ENCODE measurements around the gene GPC6. TPM values are rescaled to one million over a fixed set of nuclear protein-coding genes. Genes with fewer than 3 reads are reported as not detected.

The GPC6 gene
- polyA plus RNA-seq, 2 of the 4 experiments (the other 2 are of a cell fraction) = 8.0 to 14.4 TPM

- WGBS (ENCODE audit: missing lambda C conversion rate) = 59% methylated on average over 4 of the region's 4 CpGs
- ChIA-PET POLR2A (no interaction called here), CTCF (no interaction called here)
- DNase-seq (ENCODE audit: low read depth in 1 of 2, low spot score in 1 of 2) = no peak
- no peak overlapping the region for H3K4me2 ChIP-seq
- FAIRE-seq = no peak
- no peak overlapping the region for H3K27ac ChIP-seq
- H3K4me1 ChIP-seq = no peaks in the 10 kb centered on the region
- no peak for TF ChIP-seq MAZ (IDR thresholded peaks at IDR 0.05; ENCODE audit: borderline replicate concordance, low read depth, low read length)
- no peak for TF ChIP-seq ESRRA (IDR thresholded peaks at IDR 0.05; ENCODE audit: borderline replicate concordance, low read length)
- TF ChIP-seq REST (IDR thresholded peaks at IDR 0.05) = no peak
- no peak for TF ChIP-seq CHD2 (IDR thresholded peaks at IDR 0.05; ENCODE audit: low read length, partially characterized antibody)
- no peak for TF ChIP-seq EHMT2 (IDR thresholded peaks at IDR 0.05; ENCODE audit: low read depth)
- no peak for TF ChIP-seq RNF2 (IDR thresholded peaks at IDR 0.05; ENCODE audit: borderline replicate concordance, low read depth)
- no peak for TF ChIP-seq KDM1A (IDR thresholded peaks at IDR 0.05; ENCODE audit: low read depth)
- no peak overlapping the region for H3K4me3 ChIP-seq
- H3K9me3 ChIP-seq = no peaks in the 10 kb centered on the region
- ATAC-seq = no peak
Measured at GRCh38 chr13:93786846-93787489, 560.4 kb downstream of the GPC6 start.

- TF ChIP-seq HOXB13 (CRISPR knock-in tag; IDR thresholded peaks at IDR 0.05; ENCODE audit: low read depth) (no peak), HOXB5 (CRISPR knock-in tag; IDR thresholded peaks at IDR 0.05) (no peak), ESRRA (IDR thresholded peaks at IDR 0.05; ENCODE audit: borderline replicate concordance, low read length) (no peak), POLR2A (IDR thresholded peaks at IDR 0.05; ENCODE audit: low read length) (no peak), CHD4 (IDR thresholded peaks at IDR 0.05; ENCODE audit: borderline replicate concordance) (no peak), KDM1A (IDR thresholded peaks at IDR 0.05; ENCODE audit: low read depth) (no peak), RNF2 (IDR thresholded peaks at IDR 0.05; ENCODE audit: borderline replicate concordance, low read depth) (no peak), PBX3 (IDR thresholded peaks at IDR 0.05) (no peak), KDM5A (IDR thresholded peaks at IDR 0.05) (no peak), MAX (IDR thresholded peaks at IDR 0.05) (no peak), CBX8 (IDR thresholded peaks at IDR 0.05) (no peak), BCL3 (IDR thresholded peaks at IDR 0.05) (no peak), FOSL2 (IDR thresholded peaks at IDR 0.05) (no peak), FOSL2 (CRISPR knock-in tag; IDR thresholded peaks at IDR 0.05) (no peak), TP53 (CRISPR knock-in tag; IDR thresholded peaks at IDR 0.05) (no peak), SREBF2 (IDR thresholded peaks at IDR 0.05) (no peak)
- CTCF ChIA-PET = no interaction called here
- WGBS (ENCODE audit: missing lambda C conversion rate) = 13% methylated on average over 2 of the region's 2 CpGs
- Histone ChIP-seq H3K27ac (no peak overlapping the region), H3K4me1 (no peaks in the 10 kb centered on the region), H3K4me2 (no peak overlapping the region), H3K4me3 (no peak overlapping the region), H3K9me3 (no peaks in the 10 kb centered on the region)
- no peak for ATAC-seq
- POLR2A ChIA-PET = no interaction called here
- DNase-seq (ENCODE audit: low read depth in 1 of 2, low spot score in 1 of 2) = no peak
- no peak for FAIRE-seq
Measured at GRCh38 chr13:93788456-93788855, 561.8 kb downstream of the GPC6 start.

Data from A549 (cell line).